Right lung (tissue), 5 donors: ENCODE measurements around the gene MYO7B. TPM values are rescaled to one million over a fixed set of nuclear protein-coding genes. Genes with fewer than 3 reads are reported as not detected.

Experiments used
- DNase-seq, 2 donors: peaks; one replicate each; pipeline ENCODE4 v3.0.0-alpha.2; 2013
- polyA plus RNA-seq, 5 donors: library from polyadenylated mRNA; unstranded; fragments of 120-200 nt; gene quantifications; one replicate each; pipeline versions ENCODE4 v1.2.1 to v1.2.3, GENCODE V29; 2013; ENCODE audit warnings: inconsistent platforms in 1 of 5, low replicate concordance in 1 of 5; ENCODE audit not compliant: insufficient read length in 5 of 5, insufficient read depth in 1 of 5

Gene MYO7B
- polyA plus RNA-seq, 5 donors: 0.51 to 1.2 (median 0.70) TPM

DNA sequence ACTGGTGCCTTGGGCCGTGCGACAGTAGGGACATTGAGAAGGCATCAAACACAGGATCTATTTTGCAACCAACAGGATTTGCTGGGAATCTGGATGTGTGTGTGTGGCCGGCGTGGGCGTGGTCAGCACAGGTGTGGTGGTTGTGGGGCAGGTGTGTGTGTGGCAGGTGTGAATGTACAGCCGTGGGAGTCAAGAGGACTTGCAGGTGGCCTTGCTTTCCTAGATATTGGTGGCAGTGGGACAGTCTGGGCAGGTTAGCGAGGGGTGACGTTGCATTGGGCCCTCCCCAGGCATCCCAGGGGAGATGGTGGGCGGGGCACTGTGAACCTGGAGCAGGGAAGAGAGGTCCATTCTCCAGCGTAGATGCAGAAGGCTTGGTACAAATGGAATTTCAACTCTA is 143.0 kb downstream of the MYO7B start:
- DNase-seq: no peak

DNA sequence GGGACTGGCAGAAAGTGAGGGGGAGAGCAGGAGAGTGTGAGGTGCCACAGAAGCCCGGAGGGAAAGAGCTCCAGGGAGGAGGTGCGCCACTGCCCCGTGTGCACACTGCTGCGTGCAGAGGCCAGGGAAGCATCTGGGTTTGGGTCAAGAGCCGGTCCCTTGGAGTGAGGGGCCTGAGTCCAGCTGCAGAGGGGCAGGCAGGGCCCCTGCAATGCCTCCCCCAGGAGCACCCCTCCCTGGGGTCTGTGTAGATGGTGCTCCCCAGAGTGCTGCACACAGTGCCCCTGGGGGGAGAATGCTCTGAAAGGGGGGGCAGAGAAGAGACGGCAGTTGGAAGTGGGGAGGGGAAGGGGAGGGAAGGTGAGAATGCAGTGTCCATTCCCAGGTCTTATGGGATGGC is 143.5 kb downstream of the MYO7B start:
- no peak for DNase-seq

DNA sequence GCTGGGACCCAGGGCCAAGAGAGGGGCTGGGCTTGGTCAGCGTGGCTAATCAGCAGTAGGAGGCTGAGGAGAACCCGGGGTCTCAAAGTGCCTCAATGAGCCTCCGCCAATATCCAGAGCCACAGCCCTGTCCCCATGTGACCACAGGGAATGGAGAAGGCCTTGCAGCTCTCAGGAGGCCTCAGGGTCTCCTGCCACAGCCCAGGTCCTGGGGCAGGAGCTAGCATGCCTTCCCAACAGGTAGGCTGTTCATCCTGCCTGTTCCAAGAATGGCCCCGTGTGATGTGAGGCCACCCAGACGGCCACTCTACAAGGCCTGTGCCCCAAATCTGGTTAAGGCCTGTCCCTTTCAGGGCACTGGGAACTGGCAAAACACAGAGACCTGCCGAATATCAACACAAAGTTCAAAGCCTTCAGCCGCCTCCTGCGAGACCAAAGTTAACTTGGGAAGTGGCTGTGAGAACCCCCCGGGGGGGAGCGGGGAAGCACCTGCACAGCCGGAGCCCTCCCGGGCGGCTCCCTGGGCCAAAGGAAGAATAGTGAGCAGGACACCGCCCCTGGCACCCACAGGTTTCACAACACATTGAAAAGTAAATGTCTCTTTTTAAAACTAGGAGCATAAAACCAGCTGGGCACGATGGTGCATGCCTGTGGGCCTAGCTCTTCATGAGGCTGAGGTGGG is 144.3 kb downstream of the MYO7B start:
- no peak for DNase-seq

DNA sequence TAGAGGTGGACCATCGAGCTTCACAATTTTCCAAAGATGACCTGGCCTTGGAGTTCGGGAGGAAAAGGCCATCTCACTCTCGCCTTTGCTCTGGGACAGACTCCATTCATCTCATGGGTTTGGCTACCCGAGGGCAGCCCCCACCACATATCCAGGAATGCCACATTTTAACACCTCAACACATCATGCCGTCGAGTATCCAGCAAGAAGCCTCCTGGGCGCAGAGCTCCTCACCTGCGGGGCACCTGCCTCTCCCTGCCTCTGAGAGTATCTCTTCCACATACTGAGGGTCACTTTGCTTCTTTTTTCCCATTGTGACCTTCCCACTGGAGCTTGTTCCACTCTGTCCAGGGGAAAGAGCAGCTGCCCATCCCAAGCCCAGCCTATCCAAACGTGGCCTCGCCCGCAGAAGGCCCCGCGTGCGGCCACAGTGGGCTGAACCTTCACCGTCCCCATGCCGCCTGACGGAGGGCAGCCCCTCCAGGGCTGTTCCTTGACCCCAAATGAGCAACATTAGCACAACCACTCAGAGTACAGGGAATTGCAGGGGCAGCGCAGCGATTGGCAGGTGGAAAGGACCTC is 145.3 kb downstream of the MYO7B start:
- no peak for DNase-seq

DNA sequence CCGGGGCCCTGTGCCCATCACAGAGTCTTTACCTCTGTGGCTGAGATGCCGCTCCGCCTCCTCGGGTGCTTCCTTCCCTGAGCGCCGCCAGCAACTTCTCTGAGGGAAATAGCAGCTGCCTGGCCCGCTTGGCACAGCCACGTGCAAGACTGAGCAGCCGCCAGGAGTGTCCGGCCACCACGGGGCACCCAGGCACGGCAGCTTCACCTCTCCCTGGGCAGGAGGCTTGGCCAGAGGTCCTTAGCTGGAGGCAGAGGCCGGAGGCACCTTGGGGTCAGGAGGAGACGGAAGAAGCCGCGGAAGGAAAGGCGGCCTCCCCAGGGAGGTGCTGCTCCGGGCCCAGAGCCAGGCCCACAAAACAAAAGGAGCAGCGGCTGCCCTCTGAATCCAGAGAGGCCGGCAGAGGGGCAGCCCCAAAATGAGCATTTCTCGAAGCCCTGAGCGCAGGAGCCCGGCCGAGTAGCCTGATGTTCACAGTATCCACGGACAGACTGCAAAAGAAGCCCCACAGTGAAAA is 145.9 kb downstream of the MYO7B start:
- no peak for DNase-seq

DNA sequence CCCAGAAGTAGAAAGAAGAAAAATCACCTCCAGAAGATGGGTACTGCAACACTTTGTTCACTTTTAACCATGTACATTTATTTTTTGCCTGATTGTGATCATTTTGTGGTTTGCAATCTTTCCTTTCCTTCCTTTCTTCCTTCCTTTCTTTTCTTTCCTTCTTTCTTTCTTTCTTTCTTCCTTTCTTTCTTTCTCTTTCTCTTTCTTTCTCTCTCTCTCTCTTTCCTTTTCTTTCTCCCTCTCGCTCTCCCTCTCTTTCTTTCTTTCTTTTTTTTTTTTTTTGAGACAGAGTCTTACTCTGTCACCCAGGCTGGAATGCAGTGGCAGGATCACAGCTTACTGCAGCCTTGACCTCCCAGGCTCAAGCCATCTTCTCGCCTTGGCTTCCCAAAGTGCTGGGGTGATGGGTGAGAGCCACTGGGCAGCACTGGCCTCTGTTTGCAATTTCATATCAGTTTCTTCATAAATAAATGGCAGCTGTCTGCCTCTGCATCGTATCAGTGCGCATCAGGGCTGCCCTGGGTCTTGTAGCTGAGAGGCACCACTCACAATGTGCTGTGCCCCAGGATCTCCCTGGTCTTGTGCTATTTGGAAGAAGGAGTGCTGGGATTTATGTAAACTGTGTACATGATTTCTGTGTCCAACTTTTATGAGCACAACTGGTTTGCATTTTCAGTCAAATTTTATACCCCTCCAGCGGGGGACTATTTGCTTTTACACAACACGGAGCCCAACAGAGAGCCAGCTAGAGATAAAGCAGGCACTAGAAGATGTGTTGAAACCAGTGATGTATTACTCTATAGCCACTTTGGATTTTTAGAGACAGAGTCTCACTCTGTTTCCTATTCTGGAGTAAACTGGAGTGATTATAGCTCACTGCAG is 146.7 kb downstream of the MYO7B start:
- DNase-seq: no peak

DNA sequence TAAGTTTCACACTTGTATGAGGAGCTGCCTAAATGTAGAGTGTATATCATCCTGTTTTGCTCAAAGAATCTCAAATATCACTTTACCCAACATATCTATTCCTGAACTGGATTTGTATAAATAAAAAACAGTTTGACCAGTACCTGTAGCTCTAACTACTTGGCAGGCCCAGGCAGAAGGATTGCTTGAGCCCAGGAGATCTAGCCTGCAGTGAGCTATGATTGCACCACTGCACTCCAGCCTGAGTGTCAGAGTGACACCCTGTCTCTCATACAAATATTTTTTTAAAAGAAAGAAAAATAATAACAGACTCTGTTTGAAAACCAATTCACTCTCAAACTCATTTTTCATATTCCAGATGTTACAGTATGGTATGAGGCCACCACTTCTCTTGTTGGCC is 147.6 kb downstream of the MYO7B start:
- no peak for DNase-seq

DNA sequence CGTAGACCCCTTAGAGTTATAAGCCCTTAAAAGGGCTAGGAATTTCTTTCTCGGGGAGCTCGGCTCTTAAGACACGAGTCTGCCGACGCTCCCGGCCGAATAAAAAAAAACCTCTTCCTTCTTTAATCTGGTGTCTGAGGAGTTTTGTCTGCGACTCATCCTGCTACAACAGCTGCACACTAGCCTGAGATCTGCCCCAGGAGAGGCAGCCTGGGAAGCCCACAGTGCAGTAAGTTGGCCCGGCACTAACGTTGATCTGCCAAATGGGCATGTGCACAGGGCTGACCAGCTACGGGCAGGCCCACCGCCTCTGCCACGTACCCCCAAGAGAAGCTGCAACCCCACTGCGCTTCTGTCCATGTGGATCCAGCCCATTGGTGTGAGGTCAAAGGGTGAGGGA is 148.3 kb downstream of the MYO7B start:
- DNase-seq: no peak

DNA sequence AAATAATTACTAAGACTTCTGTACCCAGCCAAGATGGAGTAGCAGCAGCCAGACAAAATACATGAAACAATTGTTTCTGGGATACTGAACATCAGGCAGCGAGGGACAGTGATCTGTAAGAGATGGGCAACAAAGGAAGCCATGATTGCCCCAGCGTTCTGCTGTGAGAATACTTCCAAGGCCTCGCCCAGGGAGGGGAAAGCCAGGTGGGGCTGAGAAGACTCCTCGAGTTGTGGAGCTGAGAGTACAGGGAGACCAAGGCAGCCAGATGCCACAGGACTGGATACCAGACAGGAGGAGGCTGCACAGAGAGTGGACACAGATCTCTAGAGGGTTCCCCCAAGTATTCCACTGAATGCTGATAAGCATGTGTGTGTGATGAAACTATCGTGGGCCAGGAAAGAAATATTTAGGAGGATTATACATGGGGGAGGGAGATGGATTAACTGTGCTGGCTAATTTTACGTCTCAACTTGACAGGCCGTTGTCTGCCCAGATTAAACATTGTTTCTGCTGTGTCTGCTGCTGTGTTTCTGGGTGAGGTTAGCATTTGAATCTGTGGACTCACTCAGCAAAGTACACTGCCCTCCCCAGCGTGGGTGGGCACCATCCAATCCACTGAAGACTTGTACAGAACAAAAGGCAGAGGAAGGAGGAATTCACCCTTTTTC is 150.1 kb downstream of the MYO7B start:
- DNase-seq: no peak

Other genes with a start within 250 kb of the MYO7B start
- gene ERCC3, start 241.5 kb upstream of the MYO7B start, polyA plus RNA-seq: 10 to 100 TPM; 64.5 to 81.5 (median 76.4) TPM
- 10 to 100 TPM; 17.2 to 29.9 (median 25.3) TPM for gene MAP3K2, start 147.7 kb upstream of the MYO7B start, polyA plus RNA-seq
- gene PROC, start 117.3 kb upstream of the MYO7B start, polyA plus RNA-seq: 1 to 10 TPM; 2.2 to 6.0 (median 4.9) TPM
- 10 to 100 TPM; 52.0 to 73.5 (median 66.0) TPM for gene IWS1, start 9.2 kb upstream of the MYO7B start, polyA plus RNA-seq
- 1 to 10 TPM in 3 of 5 donors, under 1 TPM in 2; 0.74 to 3.3 (median 1.3) TPM for gene GPR17, start 110.5 kb downstream of the MYO7B start, polyA plus RNA-seq
- 10 to 100 TPM; 19.1 to 36.9 (median 25.1) TPM for gene LIMS2, start 139.8 kb downstream of the MYO7B start, polyA plus RNA-seq
- 1 to 10 TPM in 1 of 5 donors, not detected in 4; 1.6 TPM for gene SFT2D3, start 165.8 kb downstream of the MYO7B start, polyA plus RNA-seq